HepG2 (cell line): Measurements from ENCODE around the gene SIK3. TPM values are rescaled to one million over a fixed set of nuclear protein-coding genes. Genes with fewer than 3 reads are reported as not detected.

Experiments
- ASH2L ChIP-seq: fragments of 300-600, 200-600 bp; sonication (generic); IDR thresholded peaks from 2 replicates; pipeline ENCODE4 v1.7.0; 2017; ENCODE audit warnings: low read depth, mild to moderate bottlenecking, moderate library complexity, mixed read lengths, low read length; ENCODE audit not compliant: insufficient read length
- CENPX ChIP-seq: sonication (generic); formaldehyde crosslinking; IDR thresholded peaks from 2 replicates; pipeline ENCODE4 v1.9.0; 2021; ENCODE audit warnings: mild to moderate bottlenecking, missing genetic modification reagents, moderate library complexity
- HOXA7 ChIP-seq: sonication (generic); formaldehyde crosslinking; IDR thresholded peaks from 2 replicates; pipeline ENCODE4 v1.8.1; 2022; ENCODE audit warnings: mild to moderate bottlenecking, missing genetic modification reagents, moderate library complexity
- MEIS1 ChIP-seq: sonication (generic); formaldehyde crosslinking; IDR thresholded peaks from 2 replicates; pipeline ENCODE4 v1.9.0; 2021; ENCODE audit warnings: mild to moderate bottlenecking, missing genetic modification reagents, moderate library complexity, borderline replicate concordance
- PRPF4 ChIP-seq: fragments of 200-400 bp; formaldehyde crosslinking; IDR thresholded peaks from 2 replicates; pipeline ENCODE4 v1.6.1; 2016; ENCODE audit warnings: low read length, low read depth; ENCODE audit not compliant: poor library complexity, severe bottlenecking
- RBFOX2 ChIP-seq: fragments of 200-400 bp; formaldehyde crosslinking; IDR thresholded peaks from 2 replicates; pipeline ENCODE4 v1.6.1; 2017; ENCODE audit warnings: low read depth, mild to moderate bottlenecking, low read length
- SETDB1 ChIP-seq: sonication (generic); formaldehyde crosslinking; IDR thresholded peaks from 2 replicates; pipeline ENCODE4 v1.5.1; 2020; ENCODE audit warnings: missing genetic modification reagents, mild to moderate bottlenecking, borderline replicate concordance
- SP140L ChIP-seq: sonication (generic); formaldehyde crosslinking; IDR thresholded peaks from 2 replicates; pipeline ENCODE4 v1.4.0; 2020; ENCODE audit warnings: missing genetic modification reagents, borderline replicate concordance
- ZKSCAN1 ChIP-seq: fragments of 150-350 bp; IDR thresholded peaks from 2 replicates; pipeline ENCODE4 v1.6.1; 2014; ENCODE audit warnings: low read length
- ZNF34 ChIP-seq: sonication (generic); formaldehyde crosslinking; IDR thresholded peaks from 2 replicates; pipeline ENCODE4 v1.4.0; 2020; ENCODE audit warnings: mild to moderate bottlenecking, missing genetic modification reagents, borderline replicate concordance
- ZNF501 ChIP-seq: sonication (generic); formaldehyde crosslinking; IDR thresholded peaks from 2 replicates; pipeline ENCODE4 v1.5.1; 2020; ENCODE audit warnings: mild to moderate bottlenecking, moderate library complexity, missing genetic modification reagents
- ZNF83 ChIP-seq: sonication (generic); formaldehyde crosslinking; IDR thresholded peaks from 2 replicates; pipeline ENCODE4 v1.4.0; 2020; ENCODE audit warnings: missing genetic modification reagents, mild to moderate bottlenecking, borderline replicate concordance
- polyA plus RNA-seq, 8 experiments: library from polyadenylated mRNA; depleted of rRNA in 3 of 8; stranded (reverse) in 7 of 8; unstranded in 1 of 8; fragments of >200 nt; fragmentation: Illumina TruSeq in 4 of 8; extraction: Trizol in 4 of 8; gene quantifications; 2 replicates each; pipeline versions ENCODE4 v1.2.1 to v1.2.3, GENCODE V29; 2011 to 2016; ENCODE audit warnings: low read depth in 4 of 8, missing spikeins in 1 of 8, mixed read lengths in 1 of 8; ENCODE audit not compliant: insufficient read depth in 1 of 8
- total RNA-seq, 5 experiments: library from RNA; depleted of rRNA; stranded (reverse); fragments of >200 nt; fragmentation: Illumina TruSeq; extraction: Trizol; gene quantifications; 2 replicates each; pipeline ENCODE4 v1.2.3, GENCODE V29; 2016; ENCODE audit warnings: low read depth in 1 of 5
- TF ChIP-seq, protein P1 (sequence below): sonication (generic); formaldehyde crosslinking; IDR thresholded peaks from 2 replicates; pipeline ENCODE4 v1.4.0; 2020; ENCODE audit warnings: missing genetic modification reagents, borderline replicate concordance
- TF ChIP-seq, protein P2 (sequence below): sonication (generic); formaldehyde crosslinking; IDR thresholded peaks from 2 replicates; pipeline ENCODE4 v1.4.0; 2020; ENCODE audit warnings: mild to moderate bottlenecking, missing genetic modification reagents, borderline replicate concordance
- TF ChIP-seq, protein P3 (sequence below): sonication (generic); formaldehyde crosslinking; IDR thresholded peaks from 2 replicates; pipeline ENCODE4 v1.8.0; 2022; ENCODE audit warnings: low read depth, missing genetic modification reagents
- TF ChIP-seq, protein P4 (sequence below): fragments of 450-650 bp; IDR thresholded peaks from 2 replicates; pipeline ENCODE4 v1.6.1; 2016
- TF ChIP-seq, protein P5 (sequence below): sonication (generic); formaldehyde crosslinking; IDR thresholded peaks from 2 replicates; pipeline ENCODE4 v1.4.0; 2020; ENCODE audit warnings: missing genetic modification reagents

Gene SIK3
- total and polyA plus RNA-seq, 2 of the 13 experiments (the other 11 are each of a cell fraction or from before 2014, with no cell fraction given), result 5.7 to 9.8 TPM

DNA sequence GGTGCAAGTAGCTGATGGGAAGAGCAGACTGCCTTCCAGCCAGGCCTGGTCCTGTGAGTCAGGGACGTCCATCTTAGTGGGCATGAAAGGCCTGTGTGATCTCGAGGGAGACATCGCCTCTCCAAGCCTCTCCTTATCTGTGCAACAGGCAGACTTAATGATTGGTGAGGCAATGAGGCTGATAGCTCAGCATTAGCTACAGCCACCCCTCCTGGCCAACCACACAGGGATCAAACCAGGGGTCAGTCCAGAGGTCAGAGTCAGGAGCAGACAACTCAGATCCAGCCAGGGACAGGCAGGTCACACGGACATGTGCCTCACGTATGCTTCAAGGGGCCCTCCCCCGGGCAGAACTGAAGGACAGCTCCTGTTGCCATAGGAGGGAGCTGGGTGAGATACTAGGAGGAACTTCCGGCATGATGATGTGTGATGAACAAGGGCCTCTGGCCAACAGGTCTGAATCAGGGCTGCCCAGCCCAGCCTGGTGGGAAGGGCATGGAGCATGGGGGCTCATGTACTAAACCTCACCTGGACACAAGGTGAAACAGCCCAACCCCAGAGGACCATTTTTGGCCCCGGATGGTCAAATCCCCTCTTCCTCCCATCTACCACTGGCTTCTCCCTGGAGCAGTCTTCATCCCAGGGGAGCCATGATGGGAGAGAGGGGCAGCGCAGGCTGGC is 271.3 kb downstream of the SIK3 start (continued):
- peak; percentile 96 for TF ChIP-seq MEIS1 (CRISPR knock-in tag)
- TF ChIP-seq, protein P1, sequence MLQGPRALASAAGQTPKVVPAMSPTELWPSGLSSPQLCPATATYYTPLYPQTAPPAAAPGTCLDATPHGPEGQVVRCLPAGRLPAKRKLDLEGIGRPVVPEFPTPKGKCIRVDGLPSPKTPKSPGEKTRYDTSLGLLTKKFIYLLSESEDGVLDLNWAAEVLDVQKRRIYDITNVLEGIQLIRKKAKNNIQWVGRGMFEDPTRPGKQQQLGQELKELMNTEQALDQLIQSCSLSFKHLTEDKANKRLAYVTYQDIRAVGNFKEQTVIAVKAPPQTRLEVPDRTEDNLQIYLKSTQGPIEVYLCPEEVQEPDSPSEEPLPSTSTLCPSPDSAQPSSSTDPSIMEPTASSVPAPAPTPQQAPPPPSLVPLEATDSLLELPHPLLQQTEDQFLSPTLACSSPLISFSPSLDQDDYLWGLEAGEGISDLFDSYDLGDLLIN (CRISPR knock-in tag), result no peak
- no peak for TF ChIP-seq PRPF4
- TF ChIP-seq ZKSCAN1, result no peak
- TF ChIP-seq, protein P2, sequence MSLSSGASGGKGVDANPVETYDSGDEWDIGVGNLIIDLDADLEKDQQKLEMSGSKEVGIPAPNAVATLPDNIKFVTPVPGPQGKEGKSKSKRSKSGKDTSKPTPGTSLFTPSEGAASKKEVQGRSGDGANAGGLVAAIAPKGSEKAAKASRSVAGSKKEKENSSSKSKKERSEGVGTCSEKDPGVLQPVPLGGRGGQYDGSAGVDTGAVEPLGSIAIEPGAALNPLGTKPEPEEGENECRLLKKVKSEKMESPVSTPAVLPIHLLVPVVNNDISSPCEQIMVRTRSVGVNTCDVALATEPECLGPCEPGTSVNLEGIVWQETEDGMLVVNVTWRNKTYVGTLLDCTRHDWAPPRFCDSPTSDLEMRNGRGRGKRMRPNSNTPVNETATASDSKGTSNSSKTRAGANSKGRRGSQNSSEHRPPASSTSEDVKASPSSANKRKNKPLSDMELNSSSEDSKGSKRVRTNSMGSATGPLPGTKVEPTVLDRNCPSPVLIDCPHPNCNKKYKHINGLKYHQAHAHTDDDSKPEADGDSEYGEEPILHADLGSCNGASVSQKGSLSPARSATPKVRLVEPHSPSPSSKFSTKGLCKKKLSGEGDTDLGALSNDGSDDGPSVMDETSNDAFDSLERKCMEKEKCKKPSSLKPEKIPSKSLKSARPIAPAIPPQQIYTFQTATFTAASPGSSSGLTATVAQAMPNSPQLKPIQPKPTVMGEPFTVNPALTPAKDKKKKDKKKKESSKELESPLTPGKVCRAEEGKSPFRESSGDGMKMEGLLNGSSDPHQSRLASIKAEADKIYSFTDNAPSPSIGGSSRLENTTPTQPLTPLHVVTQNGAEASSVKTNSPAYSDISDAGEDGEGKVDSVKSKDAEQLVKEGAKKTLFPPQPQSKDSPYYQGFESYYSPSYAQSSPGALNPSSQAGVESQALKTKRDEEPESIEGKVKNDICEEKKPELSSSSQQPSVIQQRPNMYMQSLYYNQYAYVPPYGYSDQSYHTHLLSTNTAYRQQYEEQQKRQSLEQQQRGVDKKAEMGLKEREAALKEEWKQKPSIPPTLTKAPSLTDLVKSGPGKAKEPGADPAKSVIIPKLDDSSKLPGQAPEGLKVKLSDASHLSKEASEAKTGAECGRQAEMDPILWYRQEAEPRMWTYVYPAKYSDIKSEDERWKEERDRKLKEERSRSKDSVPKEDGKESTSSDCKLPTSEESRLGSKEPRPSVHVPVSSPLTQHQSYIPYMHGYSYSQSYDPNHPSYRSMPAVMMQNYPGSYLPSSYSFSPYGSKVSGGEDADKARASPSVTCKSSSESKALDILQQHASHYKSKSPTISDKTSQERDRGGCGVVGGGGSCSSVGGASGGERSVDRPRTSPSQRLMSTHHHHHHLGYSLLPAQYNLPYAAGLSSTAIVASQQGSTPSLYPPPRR (CRISPR knock-in tag), result peak; percentile 90
- TF ChIP-seq CENPX (CRISPR knock-in tag), result no peak
- peak; percentile 49 for TF ChIP-seq ASH2L
- TF ChIP-seq, protein P3, sequence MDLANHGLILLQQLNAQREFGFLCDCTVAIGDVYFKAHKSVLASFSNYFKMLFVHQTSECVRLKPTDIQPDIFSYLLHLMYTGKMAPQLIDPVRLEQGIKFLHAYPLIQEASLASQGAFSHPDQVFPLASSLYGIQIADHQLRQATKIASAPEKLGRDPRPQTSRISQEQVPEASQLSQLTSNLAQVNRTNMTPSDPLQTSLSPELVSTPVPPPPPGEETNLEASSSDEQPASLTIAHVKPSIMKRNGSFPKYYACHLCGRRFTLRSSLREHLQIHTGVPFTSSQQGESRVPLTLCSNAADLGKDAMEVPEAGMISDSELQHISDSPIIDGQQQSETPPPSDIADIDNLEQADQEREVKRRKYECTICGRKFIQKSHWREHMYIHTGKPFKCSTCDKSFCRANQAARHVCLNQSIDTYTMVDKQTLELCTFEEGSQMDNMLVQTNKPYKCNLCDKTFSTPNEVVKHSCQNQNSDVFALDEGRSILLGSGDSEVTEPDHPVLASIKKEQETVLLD, result no peak
- no peak for TF ChIP-seq HOXA7 (CRISPR knock-in tag)
- TF ChIP-seq SP140L (CRISPR knock-in tag), result no peak
- peak; percentile 37 for TF ChIP-seq ZNF501 (CRISPR knock-in tag)
- TF ChIP-seq SETDB1 (CRISPR knock-in tag), result no peak
- TF ChIP-seq, protein P4, sequence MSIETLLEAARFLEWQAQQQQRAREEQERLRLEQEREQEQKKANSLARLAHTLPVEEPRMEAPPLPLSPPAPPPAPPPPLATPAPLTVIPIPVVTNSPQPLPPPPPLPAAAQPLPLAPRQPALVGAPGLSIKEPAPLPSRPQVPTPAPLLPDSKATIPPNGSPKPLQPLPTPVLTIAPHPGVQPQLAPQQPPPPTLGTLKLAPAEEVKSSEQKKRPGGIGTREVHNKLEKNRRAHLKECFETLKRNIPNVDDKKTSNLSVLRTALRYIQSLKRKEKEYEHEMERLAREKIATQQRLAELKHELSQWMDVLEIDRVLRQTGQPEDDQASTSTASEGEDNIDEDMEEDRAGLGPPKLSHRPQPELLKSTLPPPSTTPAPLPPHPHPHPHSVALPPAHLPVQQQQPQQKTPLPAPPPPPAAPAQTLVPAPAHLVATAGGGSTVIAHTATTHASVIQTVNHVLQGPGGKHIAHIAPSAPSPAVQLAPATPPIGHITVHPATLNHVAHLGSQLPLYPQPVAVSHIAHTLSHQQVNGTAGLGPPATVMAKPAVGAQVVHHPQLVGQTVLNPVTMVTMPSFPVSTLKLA, result peak; percentile 49
- TF ChIP-seq, protein P5, sequence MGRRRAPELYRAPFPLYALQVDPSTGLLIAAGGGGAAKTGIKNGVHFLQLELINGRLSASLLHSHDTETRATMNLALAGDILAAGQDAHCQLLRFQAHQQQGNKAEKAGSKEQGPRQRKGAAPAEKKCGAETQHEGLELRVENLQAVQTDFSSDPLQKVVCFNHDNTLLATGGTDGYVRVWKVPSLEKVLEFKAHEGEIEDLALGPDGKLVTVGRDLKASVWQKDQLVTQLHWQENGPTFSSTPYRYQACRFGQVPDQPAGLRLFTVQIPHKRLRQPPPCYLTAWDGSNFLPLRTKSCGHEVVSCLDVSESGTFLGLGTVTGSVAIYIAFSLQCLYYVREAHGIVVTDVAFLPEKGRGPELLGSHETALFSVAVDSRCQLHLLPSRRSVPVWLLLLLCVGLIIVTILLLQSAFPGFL (CRISPR knock-in tag), result no peak; the same call in 1 of the 2 replicates
- TF ChIP-seq RBFOX2, result no peak; the same call in none of the 2 replicates
- TF ChIP-seq ZNF83 (CRISPR knock-in tag), result peak; percentile 21; the same call in 1 of the 2 replicates
- TF ChIP-seq ZNF34 (CRISPR knock-in tag), result 0 out of 2 replicates have a peak, but pooled peaks have one; percentile 71
